Osteocyte (in vitro differentiated cells): ENCODE data around the gene AGO1. TPM values are rescaled to one million over a fixed set of nuclear protein-coding genes. Genes with fewer than 3 reads are reported as not detected.
"Not testable (repeated sequence)": the region's sequence is repeated elsewhere in the genome, so short reads cannot be mapped to it uniquely, and the experiment has no call there.

Experiments used
- DNase-seq: peaks from one replicate; pipeline ENCODE4 v3.0.0; 2021; ENCODE audit warnings: mixed read lengths; ENCODE audit not compliant: unreplicated experiment; ENCODE audit errors: extremely low spot score
- H3K27ac Mint-ChIP-seq: one replicate; pipeline ENCODE4 v1.8.0; 2021; ENCODE audit warnings: mild to moderate bottlenecking, mixed read lengths; ENCODE audit not compliant: unreplicated experiment
- H3K27me3 Mint-ChIP-seq: one replicate; pipeline ENCODE4 v1.8.0; 2021; ENCODE audit warnings: mixed read lengths; ENCODE audit not compliant: unreplicated experiment
- H3K36me3 Mint-ChIP-seq: one replicate; pipeline ENCODE4 v1.8.0; 2021; ENCODE audit warnings: mixed read lengths; ENCODE audit not compliant: unreplicated experiment
- H3K4me1 Mint-ChIP-seq: one replicate; pipeline ENCODE4 v1.8.0; 2021; ENCODE audit warnings: mixed read lengths; ENCODE audit not compliant: unreplicated experiment
- H3K4me3 Mint-ChIP-seq: one replicate; pipeline ENCODE4 v1.8.0; 2021; ENCODE audit warnings: mild to moderate bottlenecking, moderate library complexity, mixed read lengths; ENCODE audit not compliant: unreplicated experiment
- H3K9me3 Mint-ChIP-seq: one replicate; pipeline ENCODE4 v1.8.0; 2021; ENCODE audit warnings: mixed read lengths; ENCODE audit not compliant: unreplicated experiment
- CTCF ChIP-seq: fragments of 200-600 bp; sonication (generic); IDR thresholded peaks from 2 replicates; pipeline ENCODE4 v1.5.0; 2021; ENCODE audit warnings: antibody characterized with exemption, mild to moderate bottlenecking, moderate library complexity
- total RNA-seq: library from RNA; stranded (reverse); gene quantifications from 2 replicates; pipeline ENCODE4 v1.2.1, GENCODE V29; 2021

AGO1 gene
- total RNA-seq, 1 donor from 2014 or later = 34.1 TPM

GRCh38 chr1:35945327-35945726, 62.3 kb downstream of the AGO1 start:
- Mint-ChIP-seq H3K27me3 (no peaks in the 10 kb centered on the region), H3K9me3 (no peaks in the 10 kb centered on the region), H3K27ac (no peak overlapping the region), H3K36me3 (peaks cover 5% of the 10 kb centered on the region), H3K4me1 (peaks cover 14% of the 10 kb centered on the region), H3K4me3 (no peak overlapping the region)
- no peak for TF ChIP-seq CTCF
- no peak for DNase-seq

- H3K27me3 Mint-ChIP-seq = no peaks in the 10 kb centered on the region
- no peaks in the 10 kb centered on the region for H3K9me3 Mint-ChIP-seq
- TF ChIP-seq CTCF = no peak
- DNase-seq = no peak
- peaks cover 7% of the 10 kb centered on the region for H3K4me1 Mint-ChIP-seq
- H3K27ac Mint-ChIP-seq = no peak overlapping the region
- no peak overlapping the region for H3K4me3 Mint-ChIP-seq
- peaks cover 5% of the 10 kb centered on the region for H3K36me3 Mint-ChIP-seq
Observed at GRCh38 chr1:35947547-35947946, 64.5 kb downstream of the AGO1 start.

- Mint-ChIP-seq H3K9me3 (no peaks in the 10 kb centered on the region), H3K27me3 (no peaks in the 10 kb centered on the region), H3K4me3 (no peak overlapping the region), H3K36me3 (peaks cover 12% of the 10 kb centered on the region), H3K4me1 (no peaks in the 10 kb centered on the region), H3K27ac (no peak overlapping the region)
- TF ChIP-seq CTCF = no peak
- DNase-seq = no peak
Observed at GRCh38 chr1:35958558-35958957, 75.5 kb downstream of the AGO1 start.

GRCh38 chr1:35959304-35959703, 76.3 kb downstream of the AGO1 start:
- Mint-ChIP-seq H3K36me3 (peaks cover 12% of the 10 kb centered on the region), H3K27me3 (no peaks in the 10 kb centered on the region), H3K4me1 (no peaks in the 10 kb centered on the region), H3K27ac (no peak overlapping the region), H3K4me3 (no peak overlapping the region), H3K9me3 (no peaks in the 10 kb centered on the region)
- no peak for DNase-seq
- TF ChIP-seq CTCF = no peak

GRCh38 chr1:35962952-35963351, 79.9 kb downstream of the AGO1 start:
- no peak for DNase-seq
- H3K4me1 Mint-ChIP-seq = no peaks in the 10 kb centered on the region
- no peak overlapping the region for H3K4me3 Mint-ChIP-seq
- no peaks in the 10 kb centered on the region for H3K9me3 Mint-ChIP-seq
- H3K27ac Mint-ChIP-seq = no peak overlapping the region
- TF ChIP-seq CTCF = no peak
- no peaks in the 10 kb centered on the region for H3K27me3 Mint-ChIP-seq
- H3K36me3 Mint-ChIP-seq = peaks cover 7% of the 10 kb centered on the region

GRCh38 chr1:35964277-35964676, 81.3 kb downstream of the AGO1 start:
- not testable (repeated sequence) for H3K9me3 Mint-ChIP-seq, DNase-seq, H3K27ac Mint-ChIP-seq, H3K4me3 Mint-ChIP-seq, H3K27me3 Mint-ChIP-seq, H3K4me1 Mint-ChIP-seq
- peaks cover 17% of the 10 kb centered on the region for H3K36me3 Mint-ChIP-seq
